ENCODE measurements around the gene IFIT1. TPM values are rescaled to one million over a fixed set of nuclear protein-coding genes. Genes with fewer than 3 reads are reported as not detected.

The IFIT1 gene
- total and polyA plus RNA-seq, 2 donors (not counting 3 experiments of a cell fraction or from before 2014, with no cell fraction given), result 0.51 to 0.75 TPM

DNA sequence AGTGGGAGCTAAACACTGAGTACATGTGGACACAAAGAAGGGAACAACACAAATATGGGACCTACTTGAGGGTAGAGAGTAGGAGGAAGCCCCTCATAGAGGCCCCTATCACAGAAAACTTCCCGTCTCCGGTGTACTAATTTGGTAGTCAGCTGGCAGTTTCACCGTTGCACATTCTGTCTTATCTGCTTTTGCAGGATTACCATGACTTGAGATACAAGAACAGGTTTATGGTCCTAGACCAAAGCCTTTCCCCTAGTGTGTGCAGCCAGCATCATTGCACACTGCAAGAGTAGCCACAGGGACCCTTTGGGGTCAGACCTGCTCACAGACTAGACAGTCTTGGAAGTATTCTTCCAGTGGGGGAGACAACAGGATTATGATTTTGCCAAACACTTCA is 20.4 kb upstream of the IFIT1 start:
- H3K27ac ChIP-seq (ENCODE audit: insufficient read depth, low read depth, low read length), result no peak overlapping the region
- H2AFZ ChIP-seq (ENCODE audit: low read depth, low read length), result no peak overlapping the region
- dilution Hi-C loops (cut with MboI; ENCODE audit: extremely low pct_ligation_motif_present, low sequenced_read_pairs), result no loop called here
- no peak for DNase-seq (ENCODE audit: low read depth, low spot score)
- no peak for FAIRE-seq
- TF ChIP-seq, protein P1, sequence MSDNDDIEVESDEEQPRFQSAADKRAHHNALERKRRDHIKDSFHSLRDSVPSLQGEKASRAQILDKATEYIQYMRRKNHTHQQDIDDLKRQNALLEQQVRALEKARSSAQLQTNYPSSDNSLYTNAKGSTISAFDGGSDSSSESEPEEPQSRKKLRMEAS (IDR thresholded peaks at IDR 0.05; ENCODE audit: insufficient read depth, insufficient read length), result no peak
- TF ChIP-seq POLR2A (IDR thresholded peaks at IDR 0.05; ENCODE audit: low read depth, low read length), result no peak
- no peak for TF ChIP-seq FOS (IDR thresholded peaks at IDR 0.05; ENCODE audit: borderline replicate concordance, insufficient read depth, low read length)
- TF ChIP-seq EZH2 (IDR thresholded peaks at IDR 0.05; ENCODE audit: borderline replicate concordance, low read depth, low read length, severe bottlenecking), result no peak
- no peak for TF ChIP-seq POLR2AphosphoS5 (IDR thresholded peaks at IDR 0.05; ENCODE audit: insufficient read depth, low read depth, low read length)
- TF ChIP-seq MYC (IDR thresholded peaks at IDR 0.05; ENCODE audit: low read depth, low read length), result no peak
- TF ChIP-seq JUN (IDR thresholded peaks at IDR 0.05; ENCODE audit: borderline replicate concordance, insufficient read depth, insufficient read length, low read depth), result no peak
- TF ChIP-seq GATA2 (IDR thresholded peaks at IDR 0.05; ENCODE audit: insufficient read depth, insufficient read length, low read depth, low read length), result no peak
- TF ChIP-seq, protein P2, sequence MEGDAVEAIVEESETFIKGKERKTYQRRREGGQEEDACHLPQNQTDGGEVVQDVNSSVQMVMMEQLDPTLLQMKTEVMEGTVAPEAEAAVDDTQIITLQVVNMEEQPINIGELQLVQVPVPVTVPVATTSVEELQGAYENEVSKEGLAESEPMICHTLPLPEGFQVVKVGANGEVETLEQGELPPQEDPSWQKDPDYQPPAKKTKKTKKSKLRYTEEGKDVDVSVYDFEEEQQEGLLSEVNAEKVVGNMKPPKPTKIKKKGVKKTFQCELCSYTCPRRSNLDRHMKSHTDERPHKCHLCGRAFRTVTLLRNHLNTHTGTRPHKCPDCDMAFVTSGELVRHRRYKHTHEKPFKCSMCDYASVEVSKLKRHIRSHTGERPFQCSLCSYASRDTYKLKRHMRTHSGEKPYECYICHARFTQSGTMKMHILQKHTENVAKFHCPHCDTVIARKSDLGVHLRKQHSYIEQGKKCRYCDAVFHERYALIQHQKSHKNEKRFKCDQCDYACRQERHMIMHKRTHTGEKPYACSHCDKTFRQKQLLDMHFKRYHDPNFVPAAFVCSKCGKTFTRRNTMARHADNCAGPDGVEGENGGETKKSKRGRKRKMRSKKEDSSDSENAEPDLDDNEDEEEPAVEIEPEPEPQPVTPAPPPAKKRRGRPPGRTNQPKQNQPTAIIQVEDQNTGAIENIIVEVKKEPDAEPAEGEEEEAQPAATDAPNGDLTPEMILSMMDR (IDR thresholded peaks at IDR 0.05; ENCODE audit: extremely low read depth in 1 of 2, insufficient read depth in 1 of 2, low read depth in 1 of 2, low read length in 2 of 2), result no peak
- H3K36me3 ChIP-seq (ENCODE audit: control insufficient read depth in 2 of 2, extremely low read depth in 1 of 2, insufficient read depth in 2 of 2, low read length in 2 of 2), result no peaks in the 10 kb centered on the region
- intact Hi-C loops (cut with micrococcal nuclease), result no loop called here
- no peak overlapping the region for H3K9ac ChIP-seq (replicated peaks; ENCODE audit: extremely low read depth, insufficient read depth, low read length)
- ChIA-PET CTCF (interaction anchor here (1.3 kb wide), 1 partner anchor 13 kb away, joined by 3 read pairs; no protein-coding TSS in a partner anchor), POLR2A (no interaction called here)
- no peak overlapping the region for H3K4me3 ChIP-seq (replicated peaks in 1 of 3; ENCODE audit: insufficient read depth in 1 of 3, low read depth in 1 of 3, low read length in 3 of 3)
- H3K9me1 ChIP-seq (replicated peaks; ENCODE audit: control insufficient read depth, extremely low read depth, insufficient read depth, low read length), result no peaks in the 10 kb centered on the region
- H4K20me1 ChIP-seq (replicated peaks; ENCODE audit: control insufficient read depth, extremely low read depth, insufficient read depth, low read length), result no peaks in the 10 kb centered on the region
- H3K4me2 ChIP-seq (ENCODE audit: insufficient read depth, low read length), result no peak overlapping the region
- no peaks in the 10 kb centered on the region for H3K79me2 ChIP-seq (ENCODE audit: control insufficient read depth, insufficient read depth, low read length)
- peaks cover 6 to 9% of the 10 kb centered on the region in 2 experiments for H3K27me3 ChIP-seq (ENCODE audit: control insufficient read depth in 2 of 2, insufficient read depth in 2 of 2, low read length in 2 of 2)
- H3K9me3 ChIP-seq (replicated peaks; ENCODE audit: control insufficient read depth, insufficient read depth, low read length), result no peaks in the 10 kb centered on the region
- H3K4me1 ChIP-seq (ENCODE audit: control insufficient read depth, extremely low read depth, insufficient read depth, low read length), result peaks cover 11% of the 10 kb centered on the region
- no TSS peak for BruUV-seq (replicated peaks)

All from endothelial cell of umbilical vein (primary cell).